ENCODE measurements around the gene FOXD2.

FOXD2 gene

GRCh38 chr1:47487850-47488450 is 50.1 kb downstream of the FOXD2 start:
- TF ChIP-seq NFIC (IDR thresholded peaks at IDR 0.05): no peak
- TF ChIP-seq EP300 (IDR thresholded peaks at IDR 0.05; ENCODE audit: borderline replicate concordance): no peak
- TF ChIP-seq USF1 (IDR thresholded peaks at IDR 0.05): no peak
- TF ChIP-seq CEBPB (IDR thresholded peaks at IDR 0.05): no peak
- TF ChIP-seq FOXM1 (IDR thresholded peaks at IDR 0.05; ENCODE audit: borderline replicate concordance, low read depth): no peak
- no peak for TF ChIP-seq CREB1 (IDR thresholded peaks at IDR 0.05; ENCODE audit: low read depth)
- no peak for TF ChIP-seq ZBTB7A (IDR thresholded peaks at IDR 0.05; ENCODE audit: low read depth)
- TF ChIP-seq REST (IDR thresholded peaks at IDR 0.05; ENCODE audit: low read depth): no peak
- no peak for TF ChIP-seq TAF1 (IDR thresholded peaks at IDR 0.05; ENCODE audit: low read depth)
- no peak for TF ChIP-seq RAD21 (IDR thresholded peaks at IDR 0.05; ENCODE audit: low read depth)
